Skeletal muscle tissue (tissue), 4 donors: ENCODE results near the gene NECTIN1. TPM values are rescaled to one million over a fixed set of nuclear protein-coding genes. Genes with fewer than 3 reads are reported as not detected.

Experiments used
- H3K27ac ChIP-seq: one replicate; pipeline ENCODE4 v1.7.0; 2013; ENCODE audit warnings: mild to moderate bottlenecking, low read depth, low read length, inconsistent platforms
- H3K27me3 ChIP-seq, 3 donors: one replicate each; pipeline ENCODE4 v1.7.0; 2013; ENCODE audit warnings: low read length in 3 of 3; ENCODE audit not compliant: control insufficient read depth in 3 of 3, insufficient read depth in 3 of 3
- H3K36me3 ChIP-seq, 3 donors: one replicate each; pipeline ENCODE4 v1.7.0; 2013; ENCODE audit warnings: low read length in 3 of 3; ENCODE audit not compliant: control insufficient read depth in 3 of 3, insufficient read depth in 3 of 3
- H3K4me1 ChIP-seq, 3 donors: one replicate each; pipeline ENCODE4 v1.7.0; 2013; ENCODE audit warnings: low read length in 3 of 3, mild to moderate bottlenecking in 3 of 3; ENCODE audit not compliant: control insufficient read depth in 3 of 3, insufficient read depth in 3 of 3
- H3K4me3 ChIP-seq, 3 donors: one replicate each; pipeline ENCODE4 v1.7.0; 2013; ENCODE audit warnings: low read length in 3 of 3
- H3K9ac ChIP-seq, 3 donors: one replicate each; pipeline ENCODE4 v1.7.0; 2013; ENCODE audit warnings: low read length in 3 of 3, mild to moderate bottlenecking in 3 of 3, moderate library complexity in 2 of 3, low read depth in 1 of 3
- H3K9me3 ChIP-seq, 3 donors: one replicate each; pipeline ENCODE4 v1.7.0; 2013; ENCODE audit warnings: low read length in 3 of 3; ENCODE audit not compliant: control insufficient read depth in 3 of 3
- total RNA-seq: library from RNA; depleted of rRNA; stranded (reverse); fragments of >200 nt; gene quantifications from one replicate; pipeline ENCODE4 v1.2.3, GENCODE V29; 2014
- donor health status: Osteomylitis.

The NECTIN1 gene
- total RNA-seq, 1 donor from 2014 or later = 4.2 TPM

GRCh38 chr11:119615882-119616196 lies 113.2 kb downstream of the NECTIN1 start:
- Histone ChIP-seq H3K4me3 (no peak overlapping the region), H3K4me1 (no peaks in the 10 kb centered on the region), H3K27me3 (peaks cover 0 to 5% (median 0%) of the 10 kb centered on the region in 3 donors), H3K27ac (no peak overlapping the region), H3K9me3 (peaks cover 0 to 1% (median 0%) of the 10 kb centered on the region in 3 donors), H3K36me3 (no peaks in the 10 kb centered on the region), H3K9ac (no peak overlapping the region)

- Histone ChIP-seq H3K4me1 (no peaks in the 10 kb centered on the region), H3K9ac (no peak overlapping the region), H3K27me3 (peaks cover 0 to 5% (median 0%) of the 10 kb centered on the region in 3 donors), H3K36me3 (no peaks in the 10 kb centered on the region), H3K4me3 (no peak overlapping the region), H3K9me3 (no peaks in the 10 kb centered on the region), H3K27ac (no peak overlapping the region)
Observed at GRCh38 chr11:119615003-119615881, 113.8 kb downstream of the NECTIN1 start.

- no peaks in the 10 kb centered on the region for H3K9me3 ChIP-seq
- H3K4me1 ChIP-seq = no peaks in the 10 kb centered on the region
- no peak overlapping the region for H3K4me3 ChIP-seq
- no peak overlapping the region for H3K27ac ChIP-seq
- peaks cover 0 to 5% (median 0%) of the 10 kb centered on the region in 3 donors for H3K27me3 ChIP-seq
- no peaks in the 10 kb centered on the region for H3K36me3 ChIP-seq
- H3K9ac ChIP-seq = no peak overlapping the region
Observed at GRCh38 chr11:119614222-119615002, 114.6 kb downstream of the NECTIN1 start.

- H3K27ac ChIP-seq = no peak overlapping the region
- peaks cover 0 to 2% (median 0%) of the 10 kb centered on the region in 3 donors for H3K27me3 ChIP-seq
Observed at GRCh38 chr11:119612814-119613213, 116.2 kb downstream of the NECTIN1 start.

GRCh38 chr11:119610836-119611426 lies 118.1 kb downstream of the NECTIN1 start:
- Histone ChIP-seq H3K27ac (no peak overlapping the region), H3K4me1 (no peaks in the 10 kb centered on the region), H3K27me3 (peaks cover 0 to 11% (median 0%) of the 10 kb centered on the region in 3 donors), H3K36me3 (no peaks in the 10 kb centered on the region), H3K9me3 (no peaks in the 10 kb centered on the region), H3K4me3 (no peak overlapping the region), H3K9ac (no peak overlapping the region)

More at GRCh38 chr11:119612814-119613213, 116.2 kb downstream of the NECTIN1 start:
- H3K9ac ChIP-seq = no peak overlapping the region
- no peaks in the 10 kb centered on the region for H3K36me3 ChIP-seq
- H3K4me1 ChIP-seq = no peaks in the 10 kb centered on the region
- H3K4me3 ChIP-seq = no peak overlapping the region
- no peaks in the 10 kb centered on the region for H3K9me3 ChIP-seq

GRCh38 chr11:119608781-119609180 lies 120.2 kb downstream of the NECTIN1 start:
- H3K27ac ChIP-seq = no peak overlapping the region
- H3K27me3 ChIP-seq = peaks cover 0 to 15% (median 0%) of the 10 kb centered on the region in 3 donors
- no peak overlapping the region for H3K9ac ChIP-seq
- no peaks in the 10 kb centered on the region for H3K36me3 ChIP-seq
- H3K4me3 ChIP-seq = no peak overlapping the region
- no peaks in the 10 kb centered on the region for H3K4me1 ChIP-seq
- no peaks in the 10 kb centered on the region for H3K9me3 ChIP-seq

GRCh38 chr11:119608201-119608600 lies 120.8 kb downstream of the NECTIN1 start:
- Histone ChIP-seq H3K27ac (no peak overlapping the region), H3K9me3 (no peaks in the 10 kb centered on the region), H3K4me3 (no peak overlapping the region), H3K9ac (no peak overlapping the region), H3K36me3 (no peaks in the 10 kb centered on the region), H3K4me1 (no peaks in the 10 kb centered on the region), H3K27me3 (peaks cover 3 to 19% (median 5%) of the 10 kb centered on the region in 3 donors)

GRCh38 chr11:119607726-119608125 lies 121.3 kb downstream of the NECTIN1 start:
- Histone ChIP-seq H3K9ac (no peak overlapping the region), H3K36me3 (no peaks in the 10 kb centered on the region), H3K27me3 (peaks cover 5 to 23% (median 9%) of the 10 kb centered on the region in 3 donors), H3K4me3 (no peak overlapping the region), H3K27ac (no peak overlapping the region), H3K9me3 (no peaks in the 10 kb centered on the region), H3K4me1 (no peaks in the 10 kb centered on the region)

GRCh38 chr11:119605137-119605665 lies 123.8 kb downstream of the NECTIN1 start:
- no peaks in the 10 kb centered on the region for H3K36me3 ChIP-seq
- H3K9ac ChIP-seq = no peak overlapping the region
- no peaks in the 10 kb centered on the region for H3K9me3 ChIP-seq
- no peak overlapping the region for H3K27ac ChIP-seq
- H3K4me1 ChIP-seq = no peaks in the 10 kb centered on the region
- H3K4me3 ChIP-seq = no peak overlapping the region
- H3K27me3 ChIP-seq = peaks cover 5 to 31% (median 9%) of the 10 kb centered on the region in 3 donors
